Stimulated activated CD4-positive, alpha-beta T cell treated with anti-CD3 and anti-CD28 coated beads, TNF-alpha, amount 100 ng/mL, for 1 hour (primary cell): ENCODE results near the gene CENPE.

ENCODE experiments used
- DNase-seq, 3 donors: peaks; one replicate each; pipeline ENCODE4 v3.0.0-alpha.2; 2020; ENCODE audit warnings: low read depth in 3 of 3, low spot score in 1 of 3

CENPE gene

GRCh38 chr4:103075894-103076746 is 122.0 kb downstream of the CENPE start:
- peak; percentile 13 to 51 (median 28) for DNase-seq

GRCh38 chr4:103075435-103075893 is 122.7 kb downstream of the CENPE start:
- DNase-seq = no peak

- no peak for DNase-seq
Measured at GRCh38 chr4:103074744-103075434, 123.3 kb downstream of the CENPE start.

- no peak for DNase-seq
Measured at GRCh38 chr4:103073792-103074438, 124.2 kb downstream of the CENPE start.

GRCh38 chr4:103067841-103068547 is 130.1 kb downstream of the CENPE start:
- DNase-seq = no peak

- DNase-seq = no peak
Measured at GRCh38 chr4:103060453-103061148, 137.5 kb downstream of the CENPE start.
